CD4-positive, alpha-beta T cell (primary cell): ENCODE measurements around the gene SLC4A5. TPM values are rescaled to one million over a fixed set of nuclear protein-coding genes. Genes with fewer than 3 reads are reported as not detected.
"Not testable (repeated sequence)": the region's sequence is repeated elsewhere in the genome, so short reads cannot be mapped to it uniquely, and the experiment has no call there.

Source experiments
- ATAC-seq: fragments of 200-7000 bp; cut with Tn5 transposase; one replicate; pipeline ENCODE4 v1.10.0; 2022; ENCODE audit warnings: mild to moderate bottlenecking; ENCODE audit not compliant: poor library complexity
- CTCF ChIA-PET: fragments of 350-600 bp; sonication (Branson Sonifier 250); formaldehyde crosslinking; loops from one replicate; lab custom pipeline; 2021; ENCODE audit warnings: antibody characterized with exemption, inconsistent platforms; lab: Charles Lee
- POLR2A ChIA-PET: fragments of 350-600 bp; sonication (Branson Sonifier 250); formaldehyde crosslinking; loops from one replicate; lab custom pipeline; 2021; ENCODE audit warnings: antibody characterized with exemption, inconsistent platforms; lab: Charles Lee
- DNase-seq, 14 experiments: peaks; one replicate each; pipeline ENCODE4 v3.0.0-alpha.2; 2013 to 2020; ENCODE audit warnings: mixed read lengths in 2 of 14
- H3K27ac ChIP-seq, 2 donors: one replicate each; pipeline versions ENCODE4 v1.5.1 to v1.7.0; 2013; ENCODE audit warnings: low read length in 2 of 2, low read depth in 1 of 2, mild to moderate bottlenecking in 1 of 2
- H3K27me3 ChIP-seq, 2 experiments: 1 replicate in 1 of 2; 2 replicates in 1 of 2; pipeline versions ENCODE4 v1.6.1 to v1.7.0; 2013; ENCODE audit warnings: low read length in 2 of 2, control low read depth in 1 of 2, mild to moderate bottlenecking in 1 of 2, moderate library complexity in 1 of 2; ENCODE audit not compliant: insufficient read depth in 2 of 2, control insufficient read depth in 1 of 2
- H3K36me3 ChIP-seq: one replicate; pipeline ENCODE4 v1.6.1; 2013; ENCODE audit warnings: low read length, control low read depth; ENCODE audit not compliant: insufficient read depth
- H3K4me1 ChIP-seq: one replicate; pipeline ENCODE4 v1.6.1; 2013; ENCODE audit warnings: low read length, control low read depth; ENCODE audit not compliant: insufficient read depth
- H3K4me3 ChIP-seq: one replicate; pipeline ENCODE4 v1.5.1; 2013; ENCODE audit warnings: mild to moderate bottlenecking, low read length, moderate library complexity
- H3K9me3 ChIP-seq, 2 experiments: 1 replicate in 1 of 2; 2 replicates in 1 of 2; pipeline versions ENCODE4 v1.6.1 to v1.7.0; 2013; ENCODE audit warnings: low read length in 2 of 2, mild to moderate bottlenecking in 2 of 2, control low read depth in 1 of 2, moderate library complexity in 1 of 2; ENCODE audit not compliant: control insufficient read depth in 1 of 2, insufficient read depth in 1 of 2
- H3K27ac Mint-ChIP-seq: one replicate; pipeline ENCODE4 v1.8.0; 2020; ENCODE audit warnings: mixed read lengths
- H3K27me3 Mint-ChIP-seq: one replicate; pipeline ENCODE4 v1.8.0; 2021; ENCODE audit warnings: mixed read lengths
- H3K36me3 Mint-ChIP-seq: one replicate; pipeline ENCODE4 v1.8.0; 2021; ENCODE audit warnings: low read depth, mixed read lengths
- H3K4me1 Mint-ChIP-seq: one replicate; pipeline ENCODE4 v1.8.0; 2021; ENCODE audit warnings: low read depth, mixed read lengths
- H3K4me3 Mint-ChIP-seq: one replicate; pipeline ENCODE4 v1.8.0; 2020; ENCODE audit warnings: mild to moderate bottlenecking, mixed read lengths
- H3K9me3 Mint-ChIP-seq: one replicate; pipeline ENCODE4 v1.8.0; 2020; ENCODE audit warnings: mixed read lengths
- CTCF ChIP-seq: fragments of 200-600 bp; IDR thresholded peaks from one replicate; pipeline ENCODE4 v1.8.0; 2022; ENCODE audit warnings: antibody characterized with exemption, mild to moderate bottlenecking
- intact Hi-C, 2 experiments: fragments of 100-400 bp; cut with DNase I in 1 of 2; cut with micrococcal nuclease in 1 of 2; formaldehyde crosslinking; loops; one replicate each; pipeline versions ENCODE4 v1.15.1 to v1.9.0; 2023 to 2025; cut with DNase I, micrococcal nuclease
- total RNA-seq, 174 experiments: library from RNA in 2 of 174; stranded (reverse) in 2 of 174; gene quantifications; one replicate each; pipeline ENCODE4 v1.2.3 and lab custom pipeline; 2021 to 2026

SLC4A5 gene
- total RNA-seq, 2 experiments from 2014 or later = 7.8 to 10.4 TPM

DNA sequence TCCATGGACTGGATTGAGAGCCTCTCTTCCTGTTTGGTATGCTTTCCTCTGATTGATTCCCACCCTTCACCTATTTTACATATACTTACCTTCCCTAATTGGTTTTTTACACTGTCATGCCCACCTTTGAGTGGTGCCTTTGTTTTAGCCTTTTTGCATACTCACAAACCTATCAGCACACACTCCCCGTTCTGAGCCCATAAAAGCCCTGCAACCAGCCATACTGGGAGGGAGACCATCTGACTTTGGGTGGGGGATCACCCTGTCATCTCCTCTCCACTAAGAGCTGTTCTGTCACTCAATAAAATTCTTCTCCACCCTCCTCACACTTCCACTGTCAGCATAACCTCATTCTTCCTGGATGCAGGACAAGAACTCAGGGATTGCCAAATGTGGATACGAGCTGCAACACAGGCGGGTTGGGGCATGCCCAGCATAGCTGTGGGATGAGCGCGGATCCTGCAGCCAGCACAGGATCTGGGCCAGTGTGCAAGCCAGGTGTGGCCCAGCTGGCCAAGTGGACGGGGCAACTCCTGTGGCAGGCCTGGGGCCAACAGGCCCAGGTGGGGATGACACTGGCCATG lies 155.1 kb downstream of the SLC4A5 start:
- ChIA-PET POLR2A (no interaction called here), CTCF (interaction anchor here (1.5 kb wide), 1 partner anchor 11 kb away, joined by 5 read pairs; the partner anchor contains the start of gene MTHFD2)
- peaks cover 8% of the 10 kb centered on the region for H3K4me1 ChIP-seq
- DNase-seq (no peak), ATAC-seq (no peak)
- intact Hi-C loops = no loop called here
- no peaks in the 10 kb centered on the region for H3K36me3 ChIP-seq
- H3K27ac ChIP-seq = no peak overlapping the region
- Mint-ChIP-seq H3K36me3 (no peaks in the 10 kb centered on the region), H3K4me1 (peaks cover 4% of the 10 kb centered on the region), H3K9me3 (no peaks in the 10 kb centered on the region), H3K4me3 (no peak overlapping the region), H3K27ac (no peak overlapping the region), H3K27me3 (no peaks in the 10 kb centered on the region)
- H3K27me3 ChIP-seq = no peaks in the 10 kb centered on the region
- peaks cover 0 to 4% of the 10 kb centered on the region in 2 experiments for H3K9me3 ChIP-seq
- no peak for TF ChIP-seq CTCF
- no peak overlapping the region for H3K4me3 ChIP-seq

DNA sequence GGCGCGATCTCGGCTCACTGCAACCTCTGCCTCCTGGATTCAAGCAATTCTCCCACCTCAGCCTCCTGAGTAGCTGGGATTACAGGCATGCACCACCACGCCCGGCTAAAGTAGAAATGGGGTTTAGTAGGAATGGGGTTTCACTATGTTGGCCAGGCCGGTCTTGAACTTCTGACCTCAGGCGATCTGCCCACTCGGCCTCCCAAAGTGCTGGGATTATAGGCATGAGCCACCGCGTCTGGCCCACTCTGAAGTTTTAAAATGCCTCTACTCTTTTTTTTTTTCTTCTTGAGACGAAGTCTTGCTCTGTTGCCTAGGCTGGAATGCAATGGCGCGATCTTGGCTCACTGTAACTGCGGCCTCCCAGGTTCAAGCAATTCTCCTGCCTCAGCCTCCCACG lies 156.5 kb downstream of the SLC4A5 start:
- H3K27me3 ChIP-seq, H3K4me1 Mint-ChIP-seq, H3K4me1 ChIP-seq, intact Hi-C loops, POLR2A ChIA-PET, H3K27ac Mint-ChIP-seq, H3K4me3 ChIP-seq, H3K4me3 Mint-ChIP-seq, H3K9me3 ChIP-seq, DNase-seq, H3K27ac ChIP-seq, H3K36me3 ChIP-seq, ATAC-seq, H3K27me3 Mint-ChIP-seq, H3K9me3 Mint-ChIP-seq, H3K36me3 Mint-ChIP-seq: not testable (repeated sequence)
- CTCF ChIA-PET = interaction anchor here (1.5 kb wide), 1 partner anchor 12 kb away, joined by 5 read pairs; the partner anchor contains the start of gene MTHFD2

- ATAC-seq (peak; percentile 88), DNase-seq (peak in 5 of 14 experiments; percentile 6 to 87 (median 53))
- no peaks in the 10 kb centered on the region for H3K27me3 Mint-ChIP-seq
- POLR2A ChIA-PET = no interaction called here
- H3K27ac Mint-ChIP-seq = no peak overlapping the region
- no peak for TF ChIP-seq CTCF
- peaks cover 8% of the 10 kb centered on the region for H3K4me1 ChIP-seq
- no peak overlapping the region for H3K27ac ChIP-seq
- no peaks in the 10 kb centered on the region for H3K27me3 ChIP-seq
- H3K4me3 ChIP-seq = no peak overlapping the region
- intact Hi-C loops = no loop called here
- peaks cover 4% of the 10 kb centered on the region for H3K4me1 Mint-ChIP-seq
- CTCF ChIA-PET = interaction anchor here (0.7 kb wide), 1 partner anchor 29 kb away, joined by 5 read pairs; no protein-coding TSS in a partner anchor
- peaks cover 0 to 4% of the 10 kb centered on the region in 2 experiments for H3K9me3 ChIP-seq
- no peaks in the 10 kb centered on the region for H3K9me3 Mint-ChIP-seq
- H3K36me3 Mint-ChIP-seq = no peaks in the 10 kb centered on the region
- no peaks in the 10 kb centered on the region for H3K36me3 ChIP-seq
- peak overlapping the region; percentile 30 for H3K4me3 Mint-ChIP-seq
These were observed 157.2 kb downstream of the SLC4A5 start for GRCh38 chr2:74186038-74186437.

- no peak overlapping the region for H3K27ac Mint-ChIP-seq
- peaks cover 0 to 4% of the 10 kb centered on the region in 2 experiments for H3K9me3 ChIP-seq
- peaks cover 13% of the 10 kb centered on the region for H3K4me1 ChIP-seq
- DNase-seq (no peak), ATAC-seq (no peak)
- intact Hi-C loops = no loop called here
- ChIA-PET CTCF (no interaction called here), POLR2A (interaction anchor here (1.6 kb wide), 1 partner anchor 15 kb away, joined by 5 read pairs; no protein-coding TSS in a partner anchor)
- H3K36me3 Mint-ChIP-seq = no peaks in the 10 kb centered on the region
- no peak for TF ChIP-seq CTCF
- H3K4me3 Mint-ChIP-seq = no peak overlapping the region
- H3K27me3 Mint-ChIP-seq = no peaks in the 10 kb centered on the region
- no peak overlapping the region for H3K4me3 ChIP-seq
- H3K27me3 ChIP-seq = no peaks in the 10 kb centered on the region
- no peak overlapping the region for H3K27ac ChIP-seq
- no peaks in the 10 kb centered on the region for H3K9me3 Mint-ChIP-seq
- H3K4me1 Mint-ChIP-seq = peaks cover 9% of the 10 kb centered on the region
- no peaks in the 10 kb centered on the region for H3K36me3 ChIP-seq
These were observed 159.3 kb downstream of the SLC4A5 start for GRCh38 chr2:74183878-74184277.
